ENCODE results near the gene MFSD2A. TPM values are rescaled to one million over a fixed set of nuclear protein-coding genes. Genes with fewer than 3 reads are reported as not detected.

The MFSD2A gene
- total and polyA plus RNA-seq, 10 of the 15 experiments (the other 5 are each of a cell fraction or from before 2014, with no cell fraction given), result 0.84 to 30.1 (median 15.2) TPM

GRCh38 chr1:39980555-39981313, 25.8 kb downstream of the MFSD2A start:
- H3K36me3 ChIP-seq (ENCODE audit: control insufficient read depth in 2 of 2, insufficient read depth in 2 of 2, low read length in 1 of 2), result no peaks in the 10 kb centered on the region
- H4K20me1 ChIP-seq (ENCODE audit: control insufficient read depth, insufficient read depth), result no peaks in the 10 kb centered on the region
- intact Hi-C loops (cut with micrococcal nuclease; ENCODE audit: unreplicated experiment) (no loop called here), in situ Hi-C loops (cut with MboI) (no loop called here)
- POLR2A ChIA-PET, result interaction anchor here (0.5 to 0.6 kb wide), 2 partner anchors 13 to 83 kb away, joined by 3 read pairs; no protein-coding TSS in a partner anchor
- RAD21 ChIA-PET (ENCODE audit: unreplicated experiment), result no interaction called here
- SMC1A ChIA-PET (ENCODE audit: uncharacterized antibody, unreplicated experiment), result interaction anchor here (0.6 to 1.2 kb wide), 3 partner anchors 15 to 54 kb away, joined by 3 to 4 read pairs (median 3); no protein-coding TSS in a partner anchor
- FAIRE-seq, result no peak
- H3K79me2 ChIP-seq (ENCODE audit: control insufficient read depth, insufficient read depth, low read length), result no peaks in the 10 kb centered on the region
- H3K27me3 ChIP-seq (replicated peaks in 1 of 2; ENCODE audit: control insufficient read depth in 2 of 2, insufficient read depth in 2 of 2, low read length in 1 of 2), result no peaks in the 10 kb centered on the region
- no peak overlapping the region for H3K4me3 ChIP-seq
- no peak overlapping the region for H3K4me2 ChIP-seq (ENCODE audit: control insufficient read depth, insufficient read depth)
- ATAC-seq, result no peak
- peak overlapping the region; percentile 29 for H2AFZ ChIP-seq (ENCODE audit: control insufficient read depth, low read depth, low read length)
- H3K4me1 ChIP-seq (ENCODE audit: control insufficient read depth, insufficient read depth, low read length), result peaks cover 8% of the 10 kb centered on the region
- H3K27ac ChIP-seq (ENCODE audit: control insufficient read depth, insufficient read depth), result no peak overlapping the region
- DNase-seq (ENCODE audit: low read depth, low spot score), result no peak
- H3K9me3 ChIP-seq (replicated peaks; ENCODE audit: control insufficient read depth, insufficient read depth, low read length), result no peaks in the 10 kb centered on the region
- WGBS (ENCODE audit: insufficient coverage, insufficient replicate concordance, low lambda C conversion rate, missing lambda C conversion rate), result 62% methylated on average over 5 of the region's 6 CpGs
- CTCF ChIA-PET, result interaction anchor here (1.5 to 11.5 kb wide), 3 partner anchors 7 to 51 kb away, joined by 6 to 185 read pairs (median 12); no protein-coding TSS in a partner anchor
- BruUV-seq (replicated peaks), result no TSS peak
- H3K9ac ChIP-seq (ENCODE audit: control insufficient read depth, insufficient read depth, low read length), result no peak overlapping the region
- TF ChIP-seq MEF2A (IDR thresholded peaks at IDR 0.05; ENCODE audit: insufficient read depth, low read depth, low read length) (no peak), SIN3A (IDR thresholded peaks at IDR 0.05; ENCODE audit: low read depth, low read length) (no peak), RELA (IDR thresholded peaks at IDR 0.05; ENCODE audit: borderline replicate concordance, partially characterized antibody) (no peak), HDAC6 (IDR thresholded peaks at IDR 0.05; ENCODE audit: unreplicated experiment) (no peak), CEBPB (IDR thresholded peaks at IDR 0.05; ENCODE audit: borderline replicate concordance in 1 of 2, low read depth in 2 of 2, low read length in 2 of 2) (no peak), MLLT1 (IDR thresholded peaks at IDR 0.05) (no peak), E2F4 (IDR thresholded peaks at IDR 0.05; ENCODE audit: low read depth, low read length) (no peak), SMC3 (IDR thresholded peaks at IDR 0.05; ENCODE audit: borderline replicate concordance, low read length) (no peak), ZBTB33 (IDR thresholded peaks at IDR 0.05) (no peak), ZBTB40 (IDR thresholded peaks at IDR 0.05; ENCODE audit: borderline replicate concordance) (no peak), MTA3 (IDR thresholded peaks at IDR 0.05; ENCODE audit: borderline replicate concordance, low read length) (no peak), CREM (IDR thresholded peaks at IDR 0.05; ENCODE audit: low read depth) (no peak), SUZ12 (IDR thresholded peaks at IDR 0.05; ENCODE audit: unreplicated experiment) (no peak)

All from GM12878 (cell line).